NCI-H1417 (cell line): Measurements from ENCODE around the gene POPDC2.
"Not testable (repeated sequence)": the region's sequence is repeated elsewhere in the genome, so short reads cannot be mapped to it uniquely, and the experiment has no call there.

Source experiments
- DNase-seq, 3 experiments: peaks; one replicate each; lab custom pipeline; 2025; lab: John Stamatoyannopoulos, UW

The POPDC2 gene, protein sequence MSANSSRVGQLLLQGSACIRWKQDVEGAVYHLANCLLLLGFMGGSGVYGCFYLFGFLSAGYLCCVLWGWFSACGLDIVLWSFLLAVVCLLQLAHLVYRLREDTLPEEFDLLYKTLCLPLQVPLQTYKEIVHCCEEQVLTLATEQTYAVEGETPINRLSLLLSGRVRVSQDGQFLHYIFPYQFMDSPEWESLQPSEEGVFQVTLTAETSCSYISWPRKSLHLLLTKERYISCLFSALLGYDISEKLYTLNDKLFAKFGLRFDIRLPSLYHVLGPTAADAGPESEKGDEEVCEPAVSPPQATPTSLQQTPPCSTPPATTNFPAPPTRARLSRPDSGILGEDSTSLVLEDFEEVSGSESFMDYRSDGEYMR

DNA sequence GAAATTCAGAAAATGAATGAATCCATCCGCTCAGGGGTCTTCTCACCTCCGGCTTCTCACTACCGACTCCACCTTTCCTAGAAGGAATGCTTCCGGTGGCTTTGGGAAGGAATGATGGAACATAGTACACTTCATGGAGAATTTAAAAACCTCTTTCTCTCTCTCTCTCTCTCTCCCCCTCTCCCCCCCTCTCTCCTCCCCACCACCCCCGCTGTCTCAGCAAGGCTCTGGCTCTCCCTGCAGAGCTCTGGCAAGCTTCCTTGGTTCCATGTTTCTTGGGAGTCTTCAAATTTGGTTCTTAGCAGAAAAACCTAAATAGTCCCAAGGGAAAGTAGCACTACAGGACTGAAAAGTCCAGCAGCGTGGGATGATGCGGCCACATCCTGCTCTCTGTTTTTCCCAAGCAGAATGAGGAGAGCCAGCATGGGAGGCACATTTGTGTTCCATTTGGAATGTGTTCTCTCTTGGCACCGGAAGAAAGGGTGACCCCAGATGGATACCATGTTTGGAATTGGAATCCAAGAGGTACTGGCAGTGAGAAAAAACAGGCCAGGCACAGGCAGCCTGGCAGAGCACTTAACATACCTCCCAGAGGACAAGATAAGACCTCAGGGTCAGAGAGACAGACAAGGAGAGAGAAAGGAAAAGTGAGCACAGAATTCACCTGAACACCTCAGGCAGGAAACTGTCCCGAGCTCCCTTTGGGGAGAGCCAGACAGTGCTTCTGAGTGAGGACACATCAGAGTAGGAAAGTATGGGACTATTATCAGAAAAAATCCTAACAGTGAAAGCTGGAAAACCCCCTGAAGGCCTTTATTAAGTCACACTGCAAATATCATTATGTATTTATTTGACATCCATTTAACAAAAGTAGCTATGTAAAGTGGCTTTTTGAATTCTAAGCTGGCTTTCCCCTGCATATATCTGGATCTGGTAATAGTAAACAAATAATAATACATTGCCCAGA, at the start of gene POPDC2:
Gene POPDC2 (minus strand): TSS at position 116 of the 967 bp plus-strand sequence. CDS start 166 bp downstream, outside the sequence.
- DNase-seq, result peak in 1 of 3 experiments; percentile 30

DNA sequence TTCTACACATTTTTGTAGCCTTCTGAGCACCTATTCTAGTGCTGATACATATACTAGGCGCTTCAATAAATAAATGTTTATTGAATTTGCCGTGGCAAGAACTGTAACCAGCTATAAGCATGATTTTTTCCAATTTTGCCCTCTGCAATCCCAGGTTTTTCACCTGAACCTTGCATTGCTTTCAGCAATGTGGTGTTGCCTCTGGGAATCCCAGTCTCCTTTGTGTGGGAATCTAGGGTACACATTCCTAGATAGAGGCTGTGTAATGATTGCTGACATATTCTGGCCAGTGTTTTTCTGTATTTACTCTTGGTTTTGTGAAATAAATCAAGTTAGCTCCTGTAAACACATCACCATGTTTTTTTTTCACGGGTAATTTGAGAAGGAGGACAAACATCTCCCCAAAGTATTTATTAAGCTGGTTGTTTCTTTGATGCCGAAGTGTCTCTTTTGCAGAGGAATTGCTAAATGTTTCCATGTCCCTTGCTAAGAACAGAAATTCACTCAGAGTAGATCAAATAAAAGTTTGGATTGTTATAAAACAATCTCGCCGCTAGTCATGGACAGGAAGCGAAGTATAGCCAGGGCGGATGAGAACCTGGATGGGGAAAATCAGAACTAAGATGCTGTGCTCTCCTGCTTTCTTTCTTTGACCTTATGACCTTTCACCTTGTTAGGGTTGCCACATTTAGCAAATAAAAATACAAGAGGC, 43.6 kb upstream of the POPDC2 start:
- peak in 2 of 3 experiments; percentile 36 to 62 for DNase-seq

DNA sequence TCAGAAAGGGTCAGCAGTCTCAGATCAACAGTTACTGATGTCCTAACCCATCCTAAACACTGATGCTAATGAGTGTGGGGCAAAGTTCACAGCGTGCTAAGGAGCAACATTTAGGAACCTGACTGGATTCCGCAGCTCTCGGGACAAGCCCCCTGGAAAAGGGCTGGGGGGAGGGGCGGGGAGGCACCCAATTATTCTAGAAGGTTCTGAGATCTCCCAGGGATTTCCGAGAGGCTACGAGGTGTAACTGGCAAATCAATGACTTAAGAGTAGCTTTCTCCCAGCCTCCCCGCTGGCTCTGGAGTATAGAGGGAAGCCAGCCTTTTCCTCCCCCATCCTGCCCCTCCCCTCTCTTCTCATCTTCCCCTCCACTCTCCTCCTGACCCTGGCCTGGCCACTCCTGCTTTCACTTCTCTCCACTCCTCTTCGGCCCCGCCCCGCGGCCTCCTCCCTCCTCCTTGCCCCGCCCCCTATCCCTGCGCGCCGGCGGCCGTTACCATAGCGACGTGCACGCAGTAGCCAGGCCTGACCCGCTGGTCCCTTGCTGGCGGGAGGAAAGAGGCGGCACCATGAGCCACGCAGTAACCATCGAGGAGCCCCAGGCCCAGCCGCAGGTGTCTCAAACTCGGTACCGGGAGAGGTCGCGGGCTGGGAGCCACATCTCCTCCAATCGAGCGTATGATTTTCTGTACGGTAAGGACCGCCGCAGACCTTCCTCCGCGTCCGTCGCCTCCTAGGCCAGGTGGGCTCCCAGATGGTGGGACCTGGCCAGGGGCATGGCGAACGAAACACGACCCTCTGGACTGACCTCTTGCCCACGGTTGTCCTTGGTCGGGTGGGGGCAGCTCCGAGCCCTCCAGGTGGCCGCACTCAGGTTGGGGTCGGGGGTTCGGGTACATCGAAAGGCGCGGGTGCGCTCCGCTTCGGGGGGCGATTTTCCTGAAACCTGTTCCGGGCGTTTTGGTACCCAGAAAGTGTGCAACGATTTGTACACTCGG, 42.4 kb upstream of the POPDC2 start, which contains the start of gene CFAP91:
Gene CFAP91 (plus strand): TSS at position 493 of the 998 bp plus-strand sequence. CDS start 77 bp downstream, at position 570.
- DNase-seq, result peak; percentile 94 to 98 (median 96)

DNA sequence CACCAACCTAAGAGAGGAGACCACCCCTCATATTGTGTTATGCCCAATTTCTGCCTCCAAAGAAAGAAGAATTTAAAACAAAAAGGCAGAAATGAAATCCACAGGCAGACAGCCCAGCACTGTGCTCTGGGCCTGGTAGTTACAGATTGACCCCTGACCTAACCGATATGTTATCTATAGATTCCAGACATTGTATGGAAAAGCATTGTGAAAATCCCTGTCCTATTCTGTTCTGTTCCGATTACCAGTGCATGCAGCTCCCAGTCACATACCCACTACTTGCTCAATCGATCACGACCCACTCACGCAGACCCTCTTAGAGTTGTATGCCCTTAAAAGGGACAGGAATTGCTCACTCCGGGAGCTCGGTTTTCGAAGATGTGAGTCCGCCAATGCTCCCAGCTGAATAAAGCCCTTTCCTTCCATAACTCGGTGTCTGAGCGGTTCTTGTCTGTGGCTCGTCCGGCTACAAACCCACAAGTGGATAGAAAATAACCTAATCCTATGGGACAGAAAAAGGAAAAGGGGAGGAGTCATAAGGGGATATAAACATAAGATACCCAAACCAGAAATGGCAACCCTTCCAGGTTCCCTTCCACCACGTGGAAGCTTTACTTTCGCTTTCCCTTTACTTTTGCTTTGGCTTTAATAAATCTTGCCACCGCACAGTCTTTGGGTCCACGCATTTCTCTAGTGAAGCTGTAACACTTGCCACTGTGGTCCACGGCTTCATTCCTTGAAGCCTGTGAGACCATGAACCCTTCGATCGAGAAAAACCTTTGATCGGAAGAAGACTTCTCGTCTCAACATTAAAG, 40.7 kb upstream of the POPDC2 start:
- DNase-seq, result no peak

DNA sequence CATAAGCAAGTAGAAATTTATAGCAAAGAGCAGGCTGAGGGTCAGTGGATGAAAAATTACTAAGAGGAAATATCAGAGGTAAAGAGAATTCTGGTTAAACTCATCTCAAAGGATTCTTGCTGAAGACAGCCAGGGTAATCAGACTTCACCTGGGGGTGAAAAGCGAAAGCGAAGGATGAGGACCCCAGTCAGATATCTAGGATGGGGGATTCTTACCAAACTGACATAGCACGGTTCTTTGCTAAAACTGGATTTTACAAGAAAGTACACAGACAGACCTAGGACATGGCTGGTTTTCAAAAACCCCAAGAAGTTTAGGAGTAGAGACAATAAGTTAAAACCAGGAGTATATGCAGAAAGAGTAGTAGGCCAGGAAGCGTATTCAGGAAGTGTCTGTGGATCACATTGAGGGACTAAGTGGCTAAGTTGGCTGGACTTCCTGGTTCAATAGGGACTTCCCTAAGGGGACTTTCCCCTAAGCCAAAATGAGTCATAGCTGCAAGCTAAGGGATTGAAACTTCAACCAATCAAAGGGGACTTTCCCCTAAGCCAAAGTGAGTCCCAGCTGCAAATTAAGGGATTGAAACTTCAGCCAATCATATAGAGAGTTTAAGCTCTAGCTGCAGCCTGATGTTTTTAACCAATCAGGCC, 40.0 kb upstream of the POPDC2 start:
- DNase-seq, result no peak

DNA sequence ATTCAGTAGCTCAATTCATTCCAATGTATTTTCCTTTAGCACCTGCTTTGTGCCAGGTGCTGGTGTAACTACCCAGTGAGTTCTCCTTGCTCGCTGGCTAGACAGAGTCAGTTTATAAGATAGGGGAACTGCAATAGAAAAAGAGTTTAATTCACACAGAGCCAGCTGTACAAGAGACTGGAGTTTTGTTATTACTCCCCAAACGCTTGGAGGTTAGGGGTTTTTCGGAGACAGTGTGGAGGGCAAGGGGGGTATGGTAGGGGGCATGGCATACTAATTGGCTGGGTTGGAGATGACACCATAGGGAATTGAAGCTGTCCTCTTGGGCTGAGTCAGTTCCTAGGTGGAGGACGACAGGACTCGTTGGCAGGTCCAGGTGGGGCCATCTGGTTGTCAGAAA, 37.0 kb upstream of the POPDC2 start:
- DNase-seq, result no peak

DNA sequence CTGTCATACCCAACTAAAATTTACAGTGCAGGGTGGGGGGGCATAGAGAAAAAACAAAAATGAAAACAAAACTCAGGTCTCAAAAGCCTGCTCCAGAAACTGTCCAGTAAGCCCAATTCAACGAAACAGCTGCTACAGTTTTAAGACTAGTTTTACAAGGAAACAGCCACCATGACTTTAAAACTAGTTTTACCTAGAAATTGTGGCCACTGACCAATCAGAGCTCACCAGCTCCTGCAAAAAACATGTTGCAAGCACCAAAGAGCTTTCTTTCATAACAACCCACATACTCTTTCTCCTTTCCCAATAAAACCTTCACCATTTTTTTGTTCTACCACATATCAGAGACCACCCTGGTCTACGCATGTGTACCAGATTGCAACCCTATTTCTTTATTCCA, 35.1 kb upstream of the POPDC2 start:
- DNase-seq, result no peak

DNA sequence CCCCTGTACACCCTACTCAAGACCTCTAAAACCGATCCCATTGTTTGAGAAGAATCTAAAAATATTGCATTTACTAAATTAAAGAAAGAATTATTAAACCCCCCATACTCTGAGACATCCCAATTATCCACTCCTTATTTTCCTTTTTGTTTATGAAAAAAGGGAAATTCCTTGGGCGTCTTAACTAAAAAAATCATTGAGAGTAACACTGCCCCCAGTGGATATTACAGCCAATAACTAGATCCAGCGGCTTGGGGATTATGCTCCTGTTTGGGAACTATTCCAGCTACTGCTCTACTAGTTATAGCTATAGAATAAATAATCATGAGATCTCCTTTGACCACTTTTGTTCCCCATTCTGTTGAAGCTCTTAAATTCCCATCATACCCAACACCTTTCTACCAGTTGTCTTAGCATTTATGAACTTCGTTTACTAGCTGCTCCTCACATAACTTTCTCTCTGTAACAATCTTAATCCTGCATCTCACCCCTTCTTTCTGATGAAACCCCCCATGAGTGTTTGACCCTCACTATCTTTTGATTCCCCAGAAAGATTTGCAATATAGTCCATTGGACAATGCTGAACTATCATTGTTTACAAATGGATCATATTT, 29.8 kb upstream of the POPDC2 start:
- DNase-seq, result no peak

DNA sequence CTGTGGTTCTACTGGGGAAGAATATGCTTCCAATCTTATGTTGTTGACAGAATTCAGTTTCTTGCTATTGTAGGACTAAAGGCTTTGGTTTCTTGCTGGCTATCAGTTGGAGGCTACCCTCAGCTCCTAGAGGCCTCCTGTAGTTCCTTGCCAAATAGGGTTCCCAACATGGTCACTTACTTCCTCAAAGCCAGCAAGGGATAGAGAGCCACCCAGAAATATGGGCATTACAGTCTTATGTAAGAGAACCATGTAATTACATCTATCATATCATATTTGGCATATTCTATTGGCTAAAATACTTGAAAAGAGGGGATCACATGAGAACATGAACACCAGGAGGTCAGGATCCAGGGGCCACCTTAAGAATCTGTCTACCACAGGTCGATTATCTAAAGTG, 23.0 kb upstream of the POPDC2 start:
- no peak for DNase-seq

DNA sequence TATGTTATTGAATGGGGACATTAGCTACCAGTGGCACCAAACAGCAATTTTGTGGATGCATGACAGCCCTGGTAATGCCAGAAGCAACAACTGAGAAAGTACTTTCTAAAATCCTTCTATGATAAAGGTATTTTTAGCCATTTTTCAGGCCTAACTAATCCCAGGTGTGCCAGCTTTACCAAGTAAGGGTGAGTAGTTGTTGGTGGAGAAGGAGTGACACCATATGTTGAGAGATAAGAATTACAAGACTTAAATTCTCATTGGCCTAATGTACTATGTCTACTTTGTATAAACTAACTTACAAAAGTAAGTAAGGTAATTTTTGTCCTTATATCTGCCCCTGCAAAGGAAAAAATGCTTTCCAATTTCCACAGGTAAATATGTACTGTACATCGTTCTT, 20.9 kb upstream of the POPDC2 start:
- DNase-seq, result peak in 1 of 3 experiments; percentile 50

DNA sequence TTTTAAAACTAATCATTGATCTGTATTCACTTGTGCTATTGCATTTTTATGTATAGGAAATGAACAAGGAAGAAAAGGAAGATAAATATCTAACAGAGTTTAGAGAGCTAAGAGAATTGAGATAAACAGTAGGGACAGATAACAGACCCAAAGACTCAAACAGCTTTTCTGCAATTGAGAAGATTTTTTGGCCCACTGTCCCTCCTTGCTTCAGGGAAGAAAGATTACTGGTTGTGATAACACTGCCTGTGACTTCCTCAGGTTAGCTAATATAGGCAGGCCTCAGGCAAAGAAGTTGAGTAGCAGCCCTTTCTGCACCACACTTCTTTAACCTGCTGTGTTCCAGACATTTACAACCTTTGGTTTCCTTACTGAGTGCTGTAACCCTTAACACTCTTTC, 19.5 kb upstream of the POPDC2 start:
- DNase-seq, result no peak

DNA sequence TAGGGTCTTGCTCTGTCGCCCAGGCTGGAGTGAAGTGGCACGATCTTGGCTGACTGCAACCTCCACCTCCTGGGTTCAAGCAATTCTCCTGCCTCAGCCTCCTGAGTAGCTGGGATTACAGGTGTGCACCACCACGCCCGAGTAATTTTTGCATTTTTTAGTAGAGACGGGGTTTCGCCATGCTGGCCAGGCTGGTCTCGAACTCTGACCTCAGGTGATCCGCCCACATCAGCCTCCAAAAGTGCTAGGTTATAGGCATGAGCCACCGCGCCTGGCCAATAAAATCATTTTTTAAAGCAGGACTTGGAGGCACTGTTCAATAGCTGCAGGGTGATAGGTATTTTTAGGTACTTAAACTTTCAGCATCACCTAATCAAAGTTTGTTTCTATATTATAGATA, 17.8 kb upstream of the POPDC2 start:
- not testable (repeated sequence) for DNase-seq

DNA sequence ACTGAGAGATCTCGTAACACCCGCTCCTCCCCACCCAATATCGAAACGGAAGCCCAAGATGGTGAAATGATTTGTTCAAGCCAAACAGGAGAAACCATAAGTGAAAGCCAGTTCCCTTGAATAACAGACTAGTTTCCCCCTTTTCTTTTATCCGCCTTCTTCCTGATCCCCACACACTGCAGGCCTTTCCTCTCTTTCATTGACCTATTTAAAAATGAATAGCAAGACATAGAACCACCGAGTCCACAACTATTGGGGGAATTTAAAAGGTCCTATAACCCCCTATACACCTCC, 17.2 kb upstream of the POPDC2 start:
- DNase-seq, result no peak

DNA sequence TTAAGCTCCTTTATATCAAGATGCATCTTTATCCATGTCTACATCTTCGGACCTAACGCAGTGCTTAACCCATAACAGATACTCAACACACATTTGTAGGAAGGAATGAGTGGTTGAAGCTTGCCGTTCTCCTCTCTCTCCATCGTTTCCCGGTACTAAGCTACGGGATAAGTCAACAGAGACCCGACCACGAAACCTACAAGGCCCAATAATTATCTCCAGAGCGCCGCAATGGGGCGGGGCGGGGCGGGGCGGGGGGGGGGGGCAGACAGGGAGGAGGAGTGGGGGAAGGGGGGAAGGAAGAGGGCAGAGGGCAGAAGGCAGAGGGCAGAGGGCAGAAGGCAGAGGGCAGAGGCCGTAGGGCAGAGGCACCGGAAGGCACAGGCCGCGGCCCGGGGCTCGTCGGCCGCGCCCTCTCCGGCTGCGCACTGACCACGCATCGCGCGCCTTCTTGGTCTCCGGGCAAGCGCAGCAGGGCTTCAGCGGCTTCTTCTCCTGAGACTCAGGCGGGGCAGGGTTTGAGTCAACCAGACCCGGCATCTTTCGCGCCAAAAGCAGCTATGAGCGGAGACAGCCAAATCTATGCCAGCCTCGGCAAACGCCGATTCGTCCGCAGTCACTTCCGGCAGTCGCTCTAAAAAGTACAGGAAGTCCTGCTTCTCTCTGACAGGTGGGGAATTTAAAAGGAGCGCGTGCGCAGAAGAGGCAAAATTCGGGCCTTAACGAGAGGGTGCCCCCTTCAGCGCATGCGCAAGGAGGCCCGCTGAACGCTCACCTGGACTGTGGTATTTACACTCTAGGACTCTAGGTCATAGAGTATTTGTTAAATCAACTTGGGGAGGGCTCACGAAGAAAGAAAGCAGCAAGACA, 16.6 kb upstream of the POPDC2 start, which contains the start of gene COX17:
Gene COX17 (minus strand): TSS at position 636 of the 870 bp plus-strand sequence. CDS start 96 bp downstream, at position 540.
- peak; percentile 96 to 100 (median 97) for DNase-seq

DNA sequence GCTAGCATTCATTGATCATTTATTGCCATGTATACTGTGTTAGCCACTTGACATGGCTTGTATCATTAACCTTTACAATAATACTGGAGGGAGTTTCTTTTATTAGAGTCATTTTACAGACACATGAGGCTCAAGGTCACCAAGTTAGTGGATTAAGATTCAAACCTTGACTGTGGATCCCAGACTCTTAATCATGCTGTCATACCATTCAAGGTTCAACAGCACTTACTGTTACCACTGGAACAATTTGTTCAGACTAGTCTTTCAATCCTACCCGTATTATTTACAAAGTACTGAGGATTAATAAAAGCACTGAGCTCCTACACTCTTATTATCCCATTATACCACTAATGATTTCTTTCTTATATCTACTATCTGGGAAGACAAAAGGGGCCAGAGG, 15.6 kb upstream of the POPDC2 start:
- DNase-seq, result no peak

DNA sequence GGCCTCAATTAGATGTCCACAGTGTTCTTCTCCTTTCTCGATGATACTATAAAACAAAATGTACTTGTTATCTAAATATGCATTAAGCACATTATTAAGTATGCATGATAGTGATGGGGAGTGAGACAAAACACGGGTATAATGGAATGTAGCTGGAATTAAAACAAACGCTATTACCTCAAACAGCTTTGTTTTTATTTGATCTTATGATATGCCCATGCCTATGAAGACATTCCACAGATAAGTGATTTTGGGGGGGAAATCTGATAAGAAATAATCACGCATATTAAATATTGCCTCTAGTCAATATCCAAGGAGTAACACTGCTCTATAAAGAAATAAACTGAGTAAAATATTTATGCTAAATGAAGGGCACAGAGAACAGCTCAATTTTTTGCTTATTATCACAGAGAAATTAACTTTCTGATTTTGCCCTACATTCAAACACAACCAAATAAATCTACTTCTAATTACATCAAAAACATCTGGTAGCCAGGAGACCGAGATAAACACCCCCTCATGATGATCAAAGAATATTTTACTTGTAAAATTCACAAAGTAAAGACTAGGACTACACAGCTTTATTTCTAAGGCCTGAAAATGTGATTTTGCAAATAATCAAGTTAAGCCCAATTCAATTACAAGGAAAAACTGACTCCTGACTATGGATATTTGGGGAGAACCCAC, 14.9 kb upstream of the POPDC2 start:
- no peak for DNase-seq

DNA sequence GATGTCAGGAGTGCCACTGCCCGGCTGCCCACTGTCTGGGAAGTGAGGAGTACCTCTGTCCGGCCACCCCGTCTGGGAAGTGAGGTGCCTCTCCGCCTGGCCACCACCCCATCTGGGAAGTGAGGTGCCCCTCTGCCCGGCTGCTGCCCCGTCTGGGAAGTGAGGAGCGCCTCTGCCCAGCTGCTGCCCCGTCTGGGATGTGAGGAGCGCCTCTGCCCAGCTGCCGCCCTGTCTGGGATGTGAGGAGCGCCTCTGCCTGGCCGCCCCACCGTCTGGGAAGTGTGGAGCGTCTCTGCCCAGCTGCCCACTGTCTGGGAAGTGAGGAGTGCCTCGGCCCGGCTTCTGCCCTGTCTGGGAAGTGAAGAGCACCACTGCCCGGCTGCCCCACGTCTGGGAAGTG, 13.5 kb upstream of the POPDC2 start:
- no peak for DNase-seq
